NCI-H2029 treated with DMSO at 0.1 percent for 48 hours (cell line): Measurements from ENCODE around the gene MED12L.

ENCODE experiments used
- DNase-seq: peaks from one replicate; lab custom pipeline; 2025; lab: John Stamatoyannopoulos, UW

Gene MED12L

DNA sequence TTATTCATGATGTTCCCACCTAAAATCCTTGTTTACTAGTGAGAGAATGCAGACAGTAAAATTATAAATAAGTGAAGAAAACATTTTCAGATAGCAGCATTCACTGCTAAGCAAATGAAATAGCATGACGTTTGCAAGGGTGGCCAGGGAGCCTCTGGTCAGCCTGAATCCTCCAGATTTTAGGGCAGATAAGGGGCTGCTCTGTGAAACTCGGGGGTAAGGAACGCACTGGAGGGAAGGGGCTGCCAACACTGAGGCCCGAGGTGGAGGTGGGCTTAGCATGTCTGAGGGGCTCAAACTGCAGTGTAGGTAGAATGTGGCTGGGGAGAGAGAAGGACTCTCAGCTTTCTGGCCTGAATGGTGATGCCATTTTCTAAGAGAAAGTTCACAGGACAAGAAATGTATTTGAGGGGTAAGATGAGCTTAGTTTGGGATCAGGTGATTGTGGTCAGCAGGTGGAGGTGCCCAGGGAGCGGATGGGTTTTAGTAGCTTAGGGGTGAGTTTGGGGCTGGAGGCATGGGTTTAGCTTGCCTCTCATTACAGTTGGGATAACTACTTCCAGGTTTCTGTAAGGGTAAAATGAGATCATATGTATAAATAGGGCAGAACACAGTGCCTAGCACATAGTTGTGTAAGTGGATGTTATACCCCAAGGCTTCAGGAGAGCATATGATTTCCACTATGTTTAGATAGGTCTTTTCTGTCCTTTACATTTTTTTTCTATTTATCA lies 97.0 kb downstream of the MED12L start:
- DNase-seq = no peak

- no peak for DNase-seq
These were observed 97.8 kb downstream of the MED12L start for GRCh38 chr3:151183265-151183671.

GRCh38 chr3:151191095-151191494 lies 105.6 kb downstream of the MED12L start:
- DNase-seq = no peak

- DNase-seq = no peak
These were observed 107.1 kb downstream of the MED12L start for GRCh38 chr3:151192545-151192944.

- DNase-seq = no peak
These were observed 110.4 kb downstream of the MED12L start for GRCh38 chr3:151195826-151196225.

GRCh38 chr3:151196434-151196833 lies 111.0 kb downstream of the MED12L start:
- DNase-seq = no peak

- no peak for DNase-seq
These were observed 111.8 kb downstream of the MED12L start for GRCh38 chr3:151197228-151197627.

GRCh38 chr3:151197981-151198767 lies 112.7 kb downstream of the MED12L start:
- no peak for DNase-seq

- DNase-seq = no peak
These were observed 113.4 kb downstream of the MED12L start for GRCh38 chr3:151198849-151199248.

DNA sequence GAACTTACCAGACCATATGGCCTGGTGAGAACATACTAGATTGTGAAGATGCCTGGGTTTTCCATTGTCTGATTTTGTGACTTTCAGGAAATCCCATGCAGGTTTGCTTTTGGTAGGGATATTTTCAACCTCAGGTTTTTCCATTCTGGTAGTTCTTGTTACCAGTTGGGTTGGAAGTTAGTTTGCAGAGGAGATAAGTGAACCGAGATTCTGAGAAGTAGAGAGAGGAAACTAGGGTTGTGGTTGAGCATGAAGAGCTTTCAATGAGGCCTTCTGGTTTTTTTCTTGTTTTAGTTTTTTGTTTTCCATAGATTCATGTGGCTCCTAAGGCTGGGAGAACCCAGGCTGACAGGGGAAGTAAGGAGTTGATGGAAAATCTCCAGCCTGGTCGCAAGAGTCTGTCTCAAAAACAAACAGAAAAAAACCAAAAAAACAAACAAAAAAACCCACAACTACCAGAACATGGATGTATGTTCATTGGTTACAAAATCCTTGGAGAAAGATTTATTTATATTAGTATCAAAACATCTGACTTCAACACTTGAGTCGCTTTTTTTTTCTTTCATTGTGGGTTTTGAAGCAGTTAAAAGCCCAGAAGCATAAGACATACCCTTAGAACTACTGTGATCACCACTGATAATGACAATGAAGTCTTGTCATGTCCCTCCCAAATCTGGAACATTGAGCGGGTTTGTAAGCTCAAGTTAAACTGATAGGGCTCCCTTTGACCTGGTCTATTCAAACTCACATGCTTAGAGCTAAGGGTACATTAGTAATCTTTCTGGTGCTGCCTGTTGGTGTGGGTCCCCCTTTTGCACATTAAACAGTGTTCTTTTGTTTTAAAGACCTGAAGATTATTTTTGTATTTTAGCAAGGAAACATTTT lies 114.3 kb downstream of the MED12L start:
- no peak for DNase-seq

GRCh38 chr3:151200586-151200985 lies 115.1 kb downstream of the MED12L start:
- no peak for DNase-seq

- DNase-seq = no peak
These were observed 115.7 kb downstream of the MED12L start for GRCh38 chr3:151201051-151201730.

GRCh38 chr3:151203051-151203420 lies 117.6 kb downstream of the MED12L start, which contains the start of gene GPR171:
Gene GPR171 (minus strand): TSS chr3:151203216. CDS start chr3:151199386, 3,830 bp downstream.
- DNase-seq = no peak

DNA sequence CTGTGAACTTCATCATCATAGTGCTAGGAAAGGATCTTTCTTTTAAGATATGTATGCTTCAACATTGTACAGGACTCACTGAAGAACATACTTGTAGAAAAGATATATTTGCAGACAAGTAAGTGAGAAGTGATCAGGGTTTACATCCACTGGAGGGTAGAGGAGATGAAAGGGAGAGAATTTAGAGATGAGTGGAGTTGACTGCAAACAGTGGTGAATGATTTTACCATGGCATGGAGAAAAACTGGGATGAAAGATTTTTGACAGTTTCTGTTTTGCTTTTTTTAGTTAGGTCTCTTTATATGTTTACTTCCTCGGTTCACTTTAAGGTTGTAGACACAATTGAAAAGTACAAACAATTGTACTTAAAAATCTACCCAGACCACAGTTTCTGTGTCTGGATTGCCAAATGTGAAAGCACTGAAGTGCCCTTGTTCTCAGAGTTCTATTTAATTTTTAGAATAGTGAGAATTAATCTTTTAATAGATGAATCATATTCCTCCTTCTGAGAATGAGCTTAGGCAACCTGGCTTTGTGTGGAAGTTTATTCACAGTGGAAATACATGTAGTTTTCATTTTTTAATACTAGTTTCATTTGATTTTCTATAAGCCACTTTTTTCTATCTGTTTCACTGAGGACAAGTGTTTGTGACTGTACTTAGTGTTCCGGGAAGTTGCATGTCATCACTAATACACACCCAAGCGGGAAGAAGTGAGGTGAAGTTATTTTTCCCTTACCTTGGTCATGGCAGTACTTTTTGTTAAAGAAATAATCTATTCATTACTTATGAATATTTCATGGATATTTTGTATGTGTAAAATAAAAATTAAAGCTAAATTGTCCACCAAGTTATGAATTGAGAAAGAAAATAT lies 119.3 kb downstream of the MED12L start:
- DNase-seq = no peak

- DNase-seq = no peak
These were observed 120.0 kb downstream of the MED12L start for GRCh38 chr3:151205482-151205881.

DNA sequence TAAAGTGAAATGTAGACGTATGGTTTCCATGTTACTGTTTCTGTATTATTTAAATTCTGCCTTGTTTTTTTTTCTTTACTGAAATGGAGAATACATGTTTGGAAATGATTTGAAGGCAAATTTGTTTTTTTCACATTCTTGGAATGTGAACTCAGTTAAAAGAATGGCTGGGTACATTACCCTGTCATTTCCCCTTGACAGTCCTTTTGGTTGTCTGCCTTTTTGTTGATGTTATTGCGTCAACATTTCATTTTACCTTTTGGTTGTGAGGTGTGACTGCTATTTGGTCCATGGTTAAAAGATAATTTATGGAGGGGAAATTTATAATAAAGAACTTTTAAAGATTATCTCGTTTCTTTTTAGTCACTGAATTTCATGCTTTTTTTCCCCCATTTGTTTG lies 120.7 kb downstream of the MED12L start:
- DNase-seq = no peak

DNA sequence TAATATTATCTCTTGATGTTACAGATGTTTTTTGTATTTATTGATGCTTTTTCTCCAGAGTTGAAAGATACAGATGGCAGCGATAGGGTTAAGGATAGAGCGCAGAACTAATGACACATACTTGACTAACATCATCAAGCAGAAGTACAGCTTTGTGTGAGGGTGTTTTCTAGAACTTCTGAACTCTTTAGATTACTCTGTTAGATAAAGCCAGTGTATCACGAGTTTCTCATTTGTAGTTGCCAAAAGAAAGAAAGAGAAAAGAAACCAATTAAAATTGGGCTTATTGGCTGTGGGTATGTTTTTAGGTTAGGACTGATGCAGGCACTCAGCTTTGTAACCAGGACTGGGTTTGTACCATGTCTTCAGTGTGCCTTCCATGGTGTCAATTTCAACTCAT lies 124.2 kb downstream of the MED12L start:
- no peak for DNase-seq

- DNase-seq = no peak
These were observed 125.4 kb downstream of the MED12L start for GRCh38 chr3:151210676-151211381.

DNA sequence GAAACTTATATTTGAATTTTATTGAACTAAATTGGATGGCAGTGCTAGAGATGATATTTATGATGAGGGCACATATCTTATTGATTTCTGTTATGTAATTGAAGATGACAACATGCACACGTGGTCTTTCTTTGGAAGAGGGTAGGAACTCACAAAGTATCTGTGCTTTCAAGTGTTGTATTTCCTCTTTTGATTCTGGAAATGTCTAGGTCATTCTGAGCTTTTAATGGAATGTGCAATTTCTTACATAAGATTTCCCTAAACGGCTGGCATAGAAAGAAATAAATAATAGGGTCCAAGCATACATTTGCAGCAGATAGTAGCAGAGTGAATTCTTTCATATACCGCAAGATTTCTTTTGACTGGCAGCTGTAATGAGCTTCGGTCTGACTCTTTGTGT lies 127.7 kb downstream of the MED12L start:
- DNase-seq = no peak

DNA sequence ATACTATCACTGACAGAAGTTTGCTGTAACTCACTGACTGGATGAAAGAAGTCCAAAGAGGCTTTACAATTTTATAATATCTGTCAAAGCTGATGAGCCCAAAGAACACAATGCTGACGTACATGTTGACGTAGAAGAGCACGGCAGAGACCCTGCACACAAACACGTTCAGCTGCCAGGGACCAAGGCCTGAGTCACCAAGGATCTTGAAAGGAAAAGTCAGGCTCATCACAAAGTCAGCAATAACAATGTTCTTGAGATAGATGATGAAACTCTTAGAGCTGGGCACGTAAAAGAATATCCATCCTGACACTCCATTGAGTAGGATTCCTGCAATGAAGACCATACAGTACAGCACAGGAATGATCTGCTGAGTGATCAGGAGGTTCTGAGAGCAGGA lies 128.4 kb downstream of the MED12L start:
- DNase-seq = no peak
